Mesenchymal stem cell (in vitro differentiated cells and primary cell): ENCODE data around the gene CMC2.
A peak's percentile ranks its signal among the peaks of the same experiment; 100 is the strongest.

Source experiments
- DNase-seq: peaks from one replicate; pipeline ENCODE4 v3.0.0-alpha.2; 2013
- H2AFZ ChIP-seq: one replicate; pipeline ENCODE4 v1.6.1; 2013; ENCODE audit warnings: low read depth, mild to moderate bottlenecking, control low read depth, inconsistent platforms, low read length, moderate library complexity
- H2AK5ac ChIP-seq: 2 replicates; pipeline ENCODE4 v1.6.1; 2013; ENCODE audit warnings: low read length, moderate library complexity, mild to moderate bottlenecking, inconsistent platforms; ENCODE audit not compliant: severe bottlenecking
- H2BK120ac ChIP-seq: one replicate; pipeline ENCODE4 v1.6.1; 2013; ENCODE audit warnings: low read depth, mild to moderate bottlenecking, inconsistent platforms, low read length, moderate library complexity
- H2BK12ac ChIP-seq, 2 experiments: one replicate each; pipeline ENCODE4 v1.6.1; 2013; ENCODE audit warnings: inconsistent platforms in 2 of 2, low read length in 2 of 2, mild to moderate bottlenecking in 2 of 2, moderate library complexity in 2 of 2, control low read depth in 1 of 2
- H2BK15ac ChIP-seq: one replicate; pipeline ENCODE4 v1.6.1; 2013; ENCODE audit warnings: mild to moderate bottlenecking, low read depth, inconsistent platforms; ENCODE audit not compliant: poor library complexity, severe bottlenecking
- H2BK5ac ChIP-seq: 2 replicates; pipeline ENCODE4 v1.6.1; 2013; ENCODE audit warnings: low read depth, mild to moderate bottlenecking, low read length, control low read depth, inconsistent platforms; ENCODE audit not compliant: poor library complexity, severe bottlenecking
- H3K14ac ChIP-seq, 2 experiments: one replicate each; pipeline ENCODE4 v1.6.1; 2013; ENCODE audit warnings: inconsistent platforms in 2 of 2, low read length in 2 of 2, control low read depth in 1 of 2, mild to moderate bottlenecking in 1 of 2, moderate library complexity in 1 of 2
- H3K18ac ChIP-seq, 2 experiments: one replicate each; pipeline ENCODE4 v1.6.1; 2013; ENCODE audit warnings: inconsistent platforms in 2 of 2, low read length in 2 of 2, control low read depth in 1 of 2, low read depth in 1 of 2, mild to moderate bottlenecking in 1 of 2
- H3K23ac ChIP-seq, 2 experiments: one replicate each; pipeline ENCODE4 v1.6.1; 2013; ENCODE audit warnings: inconsistent platforms in 2 of 2, low read length in 2 of 2, mild to moderate bottlenecking in 2 of 2, moderate library complexity in 2 of 2, control low read depth in 1 of 2
- H3K27ac ChIP-seq: 2 replicates; pipeline ENCODE4 v1.5.1; 2013; ENCODE audit warnings: mild to moderate bottlenecking, moderate library complexity, low read length, control low read depth, inconsistent platforms; ENCODE audit not compliant: poor library complexity, severe bottlenecking
- H3K27me3 ChIP-seq, 2 experiments: 2 replicates each; pipeline versions ENCODE4 v1.6.1 to v1.7.0; 2013; ENCODE audit warnings: low read length in 2 of 2, mild to moderate bottlenecking in 2 of 2, moderate library complexity in 2 of 2, control low read depth in 1 of 2, inconsistent platforms in 1 of 2; ENCODE audit not compliant: control insufficient read depth in 1 of 2, insufficient read depth in 1 of 2
- H3K36me3 ChIP-seq, 2 experiments: 2 replicates each; pipeline versions ENCODE4 v1.6.1 to v1.7.0; 2013; ENCODE audit warnings: low read length in 2 of 2, control low read depth in 1 of 2, inconsistent platforms in 1 of 2, low read depth in 1 of 2, mild to moderate bottlenecking in 1 of 2; ENCODE audit not compliant: insufficient read depth in 2 of 2, control insufficient read depth in 1 of 2
- H3K4ac ChIP-seq, 2 experiments: one replicate each; pipeline ENCODE4 v1.6.1; 2013; ENCODE audit warnings: inconsistent platforms in 2 of 2, low read length in 2 of 2, mild to moderate bottlenecking in 2 of 2, moderate library complexity in 2 of 2, control low read depth in 1 of 2, low read depth in 1 of 2
- H3K4me1 ChIP-seq: 2 replicates; pipeline ENCODE4 v1.6.1; 2013; ENCODE audit warnings: low read depth, low read length, control low read depth; ENCODE audit not compliant: control insufficient read depth, insufficient read depth
- H3K4me2 ChIP-seq: 2 replicates; pipeline ENCODE4 v1.6.1; 2013; ENCODE audit warnings: low read length, mild to moderate bottlenecking, inconsistent platforms; ENCODE audit not compliant: poor library complexity, severe bottlenecking
- H3K4me3 ChIP-seq, 2 experiments: 2 replicates each; pipeline versions ENCODE4 v1.5.1 to v1.7.0; 2013; ENCODE audit warnings: low read length in 2 of 2, mild to moderate bottlenecking in 2 of 2, control low read depth in 1 of 2, low read depth in 1 of 2; ENCODE audit not compliant: insufficient read depth in 1 of 2
- H3K79me1 ChIP-seq: replicated peaks from 2 replicates; pipeline ENCODE4 v1.6.1; 2013; ENCODE audit warnings: mild to moderate bottlenecking, control low read depth, low read length, inconsistent platforms; ENCODE audit not compliant: poor library complexity, severe bottlenecking
- H3K9ac ChIP-seq: 2 replicates; pipeline ENCODE4 v1.7.0; 2013; ENCODE audit warnings: mild to moderate bottlenecking, low read length, moderate library complexity
- H3K9me3 ChIP-seq: 2 replicates; pipeline ENCODE4 v1.7.0; 2013; ENCODE audit warnings: mild to moderate bottlenecking, low read length; ENCODE audit not compliant: control insufficient read depth
- H4K8ac ChIP-seq: one replicate; pipeline ENCODE4 v1.6.1; 2013; ENCODE audit warnings: inconsistent platforms, mild to moderate bottlenecking, low read length, moderate library complexity
- H4K91ac ChIP-seq: one replicate; pipeline ENCODE4 v1.6.1; 2013; ENCODE audit warnings: mild to moderate bottlenecking, low read length, inconsistent platforms
- WGBS: methylation state at CpG from one replicate; pipeline ENCODE4 v1.1.7; 2013; ENCODE audit warnings: mixed read lengths; 5-methylcytosine and 5-hydroxymethylcytosine counted together

The CMC2 gene

GRCh38 chr16:80974649-80975376 lies 31.9 kb downstream of the CMC2 start:
- H3K14ac ChIP-seq, result no peak overlapping the region
- H2BK5ac ChIP-seq, result no peak overlapping the region
- DNase-seq, result no peak
- H4K8ac ChIP-seq, result no peak overlapping the region
- no peaks in the 10 kb centered on the region for H3K27me3 ChIP-seq
- no peak overlapping the region for H2AFZ ChIP-seq
- no peaks in the 10 kb centered on the region for H3K9me3 ChIP-seq
- no peak overlapping the region for H3K4me2 ChIP-seq
- peaks cover 3% of the 10 kb centered on the region for H3K4me1 ChIP-seq
- H2BK15ac ChIP-seq, result no peak overlapping the region
- H2AK5ac ChIP-seq, result no peak overlapping the region
- H4K91ac ChIP-seq, result no peak overlapping the region
- no peak overlapping the region for H3K9ac ChIP-seq
- H3K79me1 ChIP-seq, result peaks cover 22% of the 10 kb centered on the region
- no peak overlapping the region for H3K18ac ChIP-seq
- H3K27ac ChIP-seq, result no peak overlapping the region
- peaks cover 4 to 45% of the 10 kb centered on the region in 2 experiments for H3K36me3 ChIP-seq
- H3K4ac ChIP-seq, result no peak overlapping the region
- no peak overlapping the region for H3K23ac ChIP-seq
- H2BK12ac ChIP-seq, result no peak overlapping the region
- H3K4me3 ChIP-seq, result no peak overlapping the region
- no peak overlapping the region for H2BK120ac ChIP-seq
- WGBS, result 96% methylated on average over 5 of the region's 6 CpGs

GRCh38 chr16:80973991-80974390 lies 32.7 kb downstream of the CMC2 start:
- Histone ChIP-seq H3K9ac (no peak overlapping the region), H3K79me1 (peaks cover 22% of the 10 kb centered on the region), H3K14ac (no peak overlapping the region), H4K8ac (no peak overlapping the region), H3K36me3 (peaks cover 0 to 52% of the 10 kb centered on the region in 2 experiments), H3K4me1 (peaks cover 8% of the 10 kb centered on the region), H3K9me3 (no peaks in the 10 kb centered on the region), H2AFZ (no peak overlapping the region), H2BK12ac (no peak overlapping the region), H4K91ac (no peak overlapping the region), H3K27ac (no peak overlapping the region), H2BK15ac (no peak overlapping the region), H3K23ac (no peak overlapping the region), H2BK5ac (no peak overlapping the region), H3K27me3 (no peaks in the 10 kb centered on the region), H3K4me3 (no peak overlapping the region), H3K4ac (no peak overlapping the region), H2AK5ac (no peak overlapping the region), H3K4me2 (no peak overlapping the region), H3K18ac (no peak overlapping the region), H2BK120ac (no peak overlapping the region)
- no peak for DNase-seq
- 90% methylated on average over 3 of the region's 4 CpGs for WGBS

GRCh38 chr16:80972611-80973010 lies 34.1 kb downstream of the CMC2 start:
- no peak overlapping the region for H2BK12ac ChIP-seq

GRCh38 chr16:80971819-80972218 lies 34.9 kb downstream of the CMC2 start:
- Histone ChIP-seq H2AK5ac (peak overlapping the region; percentile 67), H3K4ac (no peak overlapping the region), H3K27me3 (no peaks in the 10 kb centered on the region), H4K91ac (peak overlapping the region; percentile 39), H3K4me2 (no peak overlapping the region), H2AFZ (no peak overlapping the region), H3K9ac (no peak overlapping the region), H3K14ac (no peak overlapping the region), H3K23ac (no peak overlapping the region), H3K27ac (no peak overlapping the region), H4K8ac (no peak overlapping the region), H3K18ac (no peak overlapping the region), H2BK15ac (no peak overlapping the region), H3K79me1 (peaks cover 21% of the 10 kb centered on the region), H2BK5ac (no peak overlapping the region), H3K9me3 (no peaks in the 10 kb centered on the region), H3K4me1 (peaks cover 7% of the 10 kb centered on the region), H3K4me3 (no peak overlapping the region), H3K36me3 (peaks cover 0 to 37% of the 10 kb centered on the region in 2 experiments), H2BK12ac (no peak overlapping the region), H2BK120ac (peak overlapping the region; percentile 34)
- WGBS, result 91% methylated on average over 2 of the region's 2 CpGs
- no peak for DNase-seq

More at GRCh38 chr16:80972611-80973010, 34.1 kb downstream of the CMC2 start:
- Histone ChIP-seq H3K79me1 (peaks cover 22% of the 10 kb centered on the region), H3K9ac (no peak overlapping the region), H3K18ac (no peak overlapping the region), H3K27me3 (no peaks in the 10 kb centered on the region), H4K8ac (no peak overlapping the region), H2AFZ (no peak overlapping the region), H2BK120ac (no peak overlapping the region), H3K23ac (no peak overlapping the region), H4K91ac (no peak overlapping the region), H3K36me3 (peaks cover 0 to 45% of the 10 kb centered on the region in 2 experiments), H2BK5ac (no peak overlapping the region), H3K4me2 (no peak overlapping the region), H3K14ac (no peak overlapping the region), H3K4me3 (no peak overlapping the region), H3K4ac (no peak overlapping the region), H3K4me1 (peaks cover 7% of the 10 kb centered on the region), H2AK5ac (no peak overlapping the region), H3K9me3 (no peaks in the 10 kb centered on the region), H3K27ac (no peak overlapping the region), H2BK15ac (no peak overlapping the region)
- DNase-seq, result no peak
- 97% methylated on average over 4 of the region's 4 CpGs for WGBS
